GM19238 (cell line): ENCODE results near the gene IKBKE.

Experiments used
- DNase-seq: peaks from one replicate; pipeline ENCODE4 v3.0.0; 2011; ENCODE audit warnings: low spot score; ENCODE audit not compliant: insufficient read length

Gene IKBKE

GRCh38 chr1:206455289-206455665, 15.0 kb upstream of the IKBKE start:
- DNase-seq = no peak

DNA sequence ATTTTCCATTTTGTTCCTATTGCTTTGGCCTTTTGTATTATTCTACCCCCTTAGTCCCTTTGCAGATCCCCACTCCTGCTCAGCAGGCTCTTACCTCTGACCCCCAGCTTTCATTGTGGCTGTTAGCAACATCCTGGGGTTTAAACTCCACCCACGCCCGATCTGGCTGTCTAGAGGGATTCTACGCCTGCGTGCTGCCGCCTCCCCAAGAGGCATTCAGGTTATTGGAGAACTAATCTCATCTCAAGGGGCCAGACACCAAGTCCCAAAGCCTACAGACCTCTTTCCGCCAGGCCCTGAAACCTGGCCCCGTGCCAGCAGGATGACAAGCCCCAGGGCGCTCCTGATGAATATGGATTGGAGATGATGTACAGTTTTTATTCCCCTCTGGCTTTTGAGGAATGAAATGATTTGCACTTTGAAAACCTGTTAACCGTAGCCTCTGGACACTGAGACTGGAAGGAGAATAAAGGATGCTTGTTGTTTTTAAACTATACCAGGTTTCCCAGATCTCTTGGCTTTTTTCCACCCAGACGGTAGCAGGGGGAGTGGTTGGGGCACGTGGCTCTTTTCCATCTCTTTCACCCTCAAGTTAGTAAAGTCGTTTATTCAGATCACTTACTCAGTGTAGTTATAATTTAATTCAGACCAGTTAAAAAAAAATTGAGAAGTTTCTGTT, 14.5 kb upstream of the IKBKE start:
- no peak for DNase-seq

DNA sequence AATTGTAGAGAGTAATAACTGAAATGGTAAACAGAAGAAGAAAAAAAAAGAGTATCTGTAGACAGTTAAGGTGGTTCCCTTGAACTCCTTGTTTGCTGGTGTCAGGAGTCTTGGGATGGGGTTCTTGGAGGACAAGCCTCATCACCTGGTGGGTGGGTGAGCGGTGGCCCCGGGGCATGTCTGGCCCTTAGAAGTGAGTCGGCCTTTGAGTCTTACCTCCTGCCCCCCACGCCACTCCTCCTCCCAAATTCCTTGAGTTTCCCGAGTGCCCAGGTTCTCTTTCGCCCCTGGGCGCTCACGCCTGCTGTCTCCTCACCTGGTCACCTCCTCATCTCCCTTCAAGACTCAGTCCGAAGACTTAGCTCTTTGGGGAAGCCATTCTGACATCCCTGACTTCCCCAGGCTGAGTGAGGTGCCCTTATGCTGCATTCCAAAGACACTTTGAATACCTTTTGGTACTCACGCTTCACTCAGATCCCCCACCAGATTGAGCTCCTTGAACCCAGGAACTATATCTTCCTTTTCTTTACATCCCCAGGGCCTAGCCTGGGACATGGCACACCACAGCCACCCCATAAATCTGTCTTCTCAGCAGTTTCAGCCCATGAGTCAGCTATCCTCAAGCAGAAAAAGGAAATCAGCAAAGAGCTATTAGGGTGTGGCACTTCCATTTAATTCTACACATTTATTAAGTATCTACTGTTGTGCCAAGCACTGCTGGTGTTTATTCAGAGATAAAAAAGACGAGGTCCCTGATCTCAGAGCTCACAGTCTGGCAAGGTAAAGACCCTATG, 13.5 kb upstream of the IKBKE start:
- no peak for DNase-seq

DNA sequence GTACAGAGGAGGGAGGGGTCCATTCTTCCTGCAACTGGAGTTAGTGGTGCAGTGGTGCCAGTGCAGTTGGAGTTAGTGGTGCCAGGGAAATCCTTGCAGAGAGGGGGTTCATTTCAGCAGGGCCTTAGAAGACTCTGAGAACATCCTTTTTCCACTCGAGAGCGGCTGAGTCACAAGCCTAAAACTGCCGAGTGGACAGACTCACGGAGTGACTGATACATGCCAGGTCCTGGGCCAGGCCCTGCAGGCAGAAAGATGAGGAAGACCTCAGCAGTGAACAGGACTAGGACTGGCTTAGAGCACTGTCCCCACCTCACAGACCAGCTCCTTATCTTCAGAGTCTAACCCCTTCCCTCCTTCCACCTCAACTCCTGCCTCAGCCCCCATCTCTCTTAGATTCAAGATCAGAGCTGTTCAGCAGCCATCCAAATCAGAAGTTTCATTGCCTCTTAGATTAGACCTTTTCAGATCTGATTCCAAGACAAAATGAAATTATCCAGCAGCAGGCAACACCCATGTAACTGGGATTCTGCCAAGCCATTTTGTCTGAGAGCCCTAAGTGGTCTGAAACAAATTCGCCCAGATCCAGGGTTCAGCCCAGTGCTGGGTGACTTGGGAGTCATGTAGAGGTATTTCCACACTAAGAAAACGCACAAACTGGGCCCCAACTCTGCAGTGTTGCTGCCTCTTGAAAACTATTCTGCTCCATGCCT, 12.7 kb upstream of the IKBKE start:
- no peak for DNase-seq

- no peak for DNase-seq
Observed at GRCh38 chr1:206459703-206460102, 10.6 kb upstream of the IKBKE start.

DNA sequence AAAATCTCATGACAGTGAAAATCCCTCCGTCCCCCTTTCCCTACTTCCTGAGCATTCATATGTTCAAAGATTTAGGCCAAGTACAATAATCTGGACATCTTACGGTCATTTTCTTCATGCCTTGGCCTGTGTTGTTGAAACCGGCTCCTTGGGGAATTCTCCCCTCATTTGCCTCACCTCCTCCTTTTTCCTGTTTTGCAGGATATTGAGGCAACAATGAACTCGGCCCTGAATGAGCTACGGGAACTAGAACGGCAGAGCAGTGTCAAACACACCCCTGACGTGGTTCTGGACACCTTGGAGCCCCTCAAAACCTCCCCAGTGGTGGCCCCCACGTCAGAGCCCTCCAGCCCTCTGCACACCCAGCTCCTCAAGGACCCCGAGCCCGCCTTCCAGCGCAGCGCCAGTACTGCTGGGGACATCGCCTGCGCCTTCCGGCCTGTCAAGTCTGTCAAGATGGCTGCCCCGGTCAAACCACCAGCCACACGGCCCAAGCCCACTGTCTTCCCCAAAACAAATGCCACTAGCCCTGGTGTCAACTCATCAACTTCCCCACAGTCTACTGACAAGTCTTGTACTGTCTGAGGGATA, 9.3 kb upstream of the IKBKE start:
- DNase-seq = no peak

- DNase-seq = peak; percentile 62
Observed at GRCh38 chr1:206461602-206462455, 8.4 kb upstream of the IKBKE start.

GRCh38 chr1:206463137-206463536, 7.1 kb upstream of the IKBKE start:
- DNase-seq = no peak

- DNase-seq = no peak
Observed at GRCh38 chr1:206463911-206464310, 6.4 kb upstream of the IKBKE start.

DNA sequence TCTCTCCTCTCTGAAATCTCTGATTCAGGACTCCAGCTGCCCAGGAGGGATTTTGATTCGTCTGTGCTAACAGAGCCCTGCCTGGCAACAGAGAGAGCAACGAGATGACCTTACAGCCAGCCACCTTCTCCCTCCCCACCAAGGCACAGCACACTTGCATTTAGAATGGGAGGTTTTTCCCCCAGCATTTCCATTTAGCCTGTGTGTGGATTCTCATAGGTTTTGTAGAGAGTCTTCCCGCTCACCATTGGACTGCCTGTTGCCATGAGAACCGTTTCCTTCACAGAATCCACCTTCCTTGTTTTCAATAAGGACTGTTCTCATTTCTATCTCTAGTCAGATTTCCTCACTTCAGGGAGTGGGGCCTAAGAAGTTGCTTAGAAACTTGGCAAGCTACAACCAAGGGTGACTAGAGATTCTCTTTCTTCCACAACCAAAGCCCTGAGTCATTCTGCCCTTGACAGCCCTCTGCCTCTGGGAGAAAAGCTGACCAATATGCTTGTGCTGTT, 5.8 kb upstream of the IKBKE start:
- no peak for DNase-seq

DNA sequence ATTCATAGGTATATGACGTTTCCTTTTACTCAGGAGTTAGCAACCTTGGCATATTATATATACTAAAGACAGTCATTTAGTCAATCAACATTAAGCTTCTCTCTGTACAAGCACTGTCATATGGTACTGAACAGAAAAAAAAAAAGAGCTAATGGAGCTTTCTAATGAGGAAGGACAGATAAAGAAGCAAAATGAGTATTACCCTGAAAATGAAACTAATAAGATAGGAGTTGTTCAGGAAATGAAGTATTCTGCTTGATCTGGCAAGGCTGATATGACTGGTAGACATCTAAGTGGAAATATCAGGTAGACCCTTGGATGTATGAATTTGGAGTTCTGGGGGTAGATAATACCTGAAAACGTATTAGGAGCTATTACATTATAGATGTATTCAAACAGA, 4.3 kb upstream of the IKBKE start:
- no peak for DNase-seq

DNA sequence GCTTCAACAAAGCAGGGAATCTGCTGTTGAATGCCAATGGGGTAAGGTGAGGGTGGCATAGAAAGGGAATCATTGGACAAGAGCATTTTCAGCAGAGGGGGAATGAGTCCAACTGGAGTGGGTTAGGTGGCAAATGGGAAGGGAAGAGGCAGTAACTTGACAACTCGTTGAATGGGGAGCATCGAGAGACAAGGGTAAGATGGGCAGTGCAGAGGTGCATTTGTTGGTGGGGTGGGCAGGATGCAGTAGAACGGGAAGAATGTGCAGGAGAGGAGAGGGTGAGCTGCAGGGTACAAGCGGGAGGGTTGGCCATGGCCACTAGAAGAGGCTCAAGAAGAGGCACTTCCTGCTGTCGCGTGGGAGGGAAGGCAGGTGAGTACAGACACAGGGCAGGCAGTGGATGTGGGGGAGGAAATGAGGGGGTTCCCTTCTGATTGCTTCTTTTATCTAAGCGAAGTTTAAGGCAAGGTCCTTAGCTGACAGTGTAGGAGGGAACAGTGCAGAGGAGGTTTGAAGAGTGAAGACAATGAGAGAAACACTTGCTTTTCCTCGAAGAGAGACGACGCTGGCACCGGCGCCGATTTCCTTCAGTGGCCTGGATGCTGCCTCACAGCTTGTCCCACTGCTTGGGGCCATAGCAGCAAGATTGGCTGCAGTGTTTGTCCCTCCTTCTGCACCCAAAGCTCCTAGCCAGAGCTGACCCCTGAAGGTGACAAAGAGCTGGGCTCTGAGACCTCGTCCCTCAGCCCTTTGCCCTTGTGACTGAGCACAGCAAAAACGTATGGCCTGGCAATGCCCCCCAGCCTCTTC, 3.2 kb upstream of the IKBKE start:
- no peak for DNase-seq

GRCh38 chr1:206467915-206468314, 2.4 kb upstream of the IKBKE start:
- DNase-seq = peak; percentile 27

DNA sequence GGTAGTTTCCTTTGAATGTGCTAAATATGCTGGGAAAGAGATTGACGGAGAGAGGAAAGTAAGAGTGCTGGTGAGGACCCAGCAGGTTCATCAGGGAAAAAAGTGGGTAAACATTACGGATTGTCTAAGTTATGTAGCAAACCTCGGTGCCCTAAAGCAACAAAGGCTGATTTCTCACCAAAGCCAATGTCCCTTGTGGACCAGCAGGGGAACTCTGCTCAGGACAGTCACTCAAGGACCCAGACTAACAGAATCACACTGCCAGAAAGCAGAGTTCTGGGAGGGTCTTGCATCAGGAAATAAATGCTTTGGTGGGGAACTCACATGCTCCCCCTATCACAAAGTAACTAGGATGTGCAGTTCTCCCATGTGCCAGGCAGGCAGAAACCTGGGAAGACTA, 1.7 kb upstream of the IKBKE start:
- no peak for DNase-seq

DNA sequence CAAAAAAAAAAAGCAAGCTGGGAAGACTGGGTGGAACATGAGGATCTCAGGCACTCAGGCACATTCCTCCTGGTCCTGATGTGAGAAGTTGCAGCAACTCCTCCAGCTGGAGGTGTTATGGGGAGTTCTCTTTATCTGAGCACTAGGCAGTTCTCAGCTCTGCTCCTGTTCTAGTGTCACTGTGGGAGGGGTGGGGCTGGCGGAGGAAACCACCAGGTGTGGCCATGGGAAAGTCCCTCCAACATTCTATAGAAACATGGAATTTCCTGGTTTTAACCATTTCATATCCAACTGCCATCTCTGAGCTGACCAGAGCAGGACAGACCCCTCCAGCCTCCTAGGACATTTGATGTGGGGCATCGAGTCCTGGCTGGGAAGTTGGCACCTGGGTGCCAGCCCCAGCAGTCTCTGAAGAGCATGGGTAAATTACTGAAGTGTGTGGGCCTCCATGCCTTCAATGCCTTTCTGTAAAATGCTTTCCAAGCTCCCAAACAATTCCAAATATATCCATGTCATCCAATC, 804 bp upstream of the IKBKE start:
- DNase-seq = no peak

DNA sequence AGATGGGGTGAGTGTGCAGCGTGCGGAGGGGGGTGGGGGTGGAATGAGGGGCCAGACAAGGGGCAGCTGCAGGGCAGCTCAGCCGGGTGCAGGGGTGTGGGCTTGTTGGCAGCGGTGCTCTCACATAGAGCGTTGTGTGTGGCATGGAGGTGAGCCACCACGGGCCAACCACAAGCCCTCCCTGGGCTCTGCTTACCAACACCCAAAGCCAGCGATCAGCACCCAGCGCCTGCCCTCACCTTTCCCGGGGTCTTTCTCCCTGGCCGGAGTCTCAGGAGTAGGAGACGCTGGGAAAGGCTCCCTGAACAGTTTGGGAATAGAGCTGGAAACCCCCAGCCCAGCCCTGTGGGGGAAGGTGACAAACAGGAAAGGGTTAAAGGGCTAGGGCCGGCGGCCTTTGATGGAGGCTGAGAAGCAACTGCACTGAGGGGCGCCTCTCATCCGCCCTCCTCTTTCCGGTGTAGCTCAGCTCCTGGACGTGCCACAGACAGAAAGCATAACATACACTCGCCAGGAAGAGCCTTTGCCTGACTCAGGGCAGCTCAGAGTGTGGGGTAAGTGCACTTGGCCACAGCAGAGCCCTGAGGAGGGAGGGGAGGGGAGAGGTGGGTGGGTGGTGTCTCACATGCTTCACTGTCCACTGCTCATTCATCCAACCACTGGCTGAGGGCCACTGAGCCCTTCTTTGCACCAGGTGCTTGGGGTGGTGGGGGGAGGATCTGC, 577 bp downstream of the IKBKE start:
- DNase-seq = peak; percentile 59

DNA sequence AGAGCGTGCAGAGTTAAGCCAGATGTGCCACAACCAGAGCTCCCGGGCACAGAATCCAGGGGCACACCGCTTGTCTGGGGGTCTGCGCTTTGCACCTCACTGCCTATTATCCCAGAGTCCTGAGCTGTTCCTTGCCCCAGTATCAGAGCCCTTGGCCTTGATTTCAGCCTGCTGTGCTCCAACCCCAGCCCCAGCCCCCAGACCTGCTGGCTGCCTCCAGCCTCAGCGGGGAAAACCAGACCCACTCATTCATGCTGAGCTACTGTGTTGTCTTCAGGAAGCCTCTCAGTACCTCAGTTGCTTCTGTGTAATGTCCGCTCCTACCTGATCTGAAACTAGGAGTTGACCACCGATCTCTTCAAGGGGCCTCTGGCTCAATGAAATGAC, 1.1 kb downstream of the IKBKE start:
- no peak for DNase-seq

- DNase-seq = no peak
Observed at GRCh38 chr1:206472024-206472423, 1.7 kb downstream of the IKBKE start.

DNA sequence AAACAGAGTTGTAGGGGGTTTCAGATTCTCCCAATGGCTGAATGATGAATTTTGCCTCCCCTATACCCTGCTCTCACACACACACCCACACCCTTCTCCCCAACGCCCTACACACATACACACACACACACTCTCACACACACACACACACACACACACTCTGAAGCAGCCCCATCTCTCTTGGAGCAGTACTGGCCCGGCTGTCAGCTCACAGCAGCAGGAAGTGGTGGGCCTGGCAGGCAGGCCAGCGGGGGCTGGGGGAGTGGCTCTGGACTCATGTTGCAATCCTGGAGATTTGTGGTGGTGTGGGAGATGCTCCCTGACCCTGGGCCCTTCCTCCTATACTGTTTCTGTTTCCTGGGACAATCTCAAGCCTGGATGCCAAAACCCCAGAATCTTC, 2.2 kb downstream of the IKBKE start:
- DNase-seq = no peak
